GM19351 (cell line): ENCODE measurements around the gene FKBP11.
A peak's percentile ranks its signal among the peaks of the same experiment; 100 is the strongest.

ENCODE experiments used
- ATAC-seq: cut with Tn5 transposase; IDR thresholded peaks from one replicate; pipeline ENCODE4 v1.9.1; 2021; ENCODE audit warnings: mild to moderate bottlenecking, moderate library complexity; ENCODE audit not compliant: unreplicated experiment

The FKBP11 gene

DNA sequence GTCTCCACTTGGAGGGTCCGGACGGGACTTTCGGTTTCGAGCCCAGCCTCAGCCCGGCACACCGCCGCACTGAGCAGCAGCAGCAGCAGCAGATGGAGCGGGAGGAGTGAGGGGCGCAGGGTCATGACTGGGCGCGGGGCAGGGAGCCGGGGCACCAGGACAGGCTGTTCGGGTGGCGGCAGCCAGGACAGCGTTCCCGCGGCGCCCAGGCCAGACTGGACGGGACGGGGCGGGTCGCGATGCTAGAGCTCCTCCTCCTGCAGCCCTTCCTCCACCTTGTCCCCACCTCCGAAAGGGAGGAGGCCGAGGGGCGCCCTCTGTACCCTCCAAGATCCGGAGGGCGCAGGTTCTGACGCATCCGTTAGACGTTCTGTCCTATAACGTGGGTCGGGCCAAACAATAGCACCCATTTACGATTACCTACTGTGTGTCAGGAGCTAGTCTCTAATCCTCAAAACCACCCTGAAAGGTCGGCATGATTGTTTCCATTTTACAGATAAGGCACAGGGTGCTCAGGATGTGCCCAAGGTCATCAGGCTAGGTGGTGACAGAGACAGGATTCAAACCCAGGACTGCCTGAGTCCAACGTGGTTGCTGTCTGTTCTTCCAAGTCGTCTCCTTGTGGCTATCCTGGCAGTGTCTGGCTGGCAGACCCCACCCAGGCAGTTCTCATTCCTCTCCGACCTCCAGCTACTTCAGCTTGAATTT, at the start of gene FKBP11:
Gene FKBP11, minus strand, starts transcription at position 189 of the 708 bp plus-strand sequence. Its CDS starts 64 bp downstream, at position 125.
- ATAC-seq = peak; percentile 86

DNA sequence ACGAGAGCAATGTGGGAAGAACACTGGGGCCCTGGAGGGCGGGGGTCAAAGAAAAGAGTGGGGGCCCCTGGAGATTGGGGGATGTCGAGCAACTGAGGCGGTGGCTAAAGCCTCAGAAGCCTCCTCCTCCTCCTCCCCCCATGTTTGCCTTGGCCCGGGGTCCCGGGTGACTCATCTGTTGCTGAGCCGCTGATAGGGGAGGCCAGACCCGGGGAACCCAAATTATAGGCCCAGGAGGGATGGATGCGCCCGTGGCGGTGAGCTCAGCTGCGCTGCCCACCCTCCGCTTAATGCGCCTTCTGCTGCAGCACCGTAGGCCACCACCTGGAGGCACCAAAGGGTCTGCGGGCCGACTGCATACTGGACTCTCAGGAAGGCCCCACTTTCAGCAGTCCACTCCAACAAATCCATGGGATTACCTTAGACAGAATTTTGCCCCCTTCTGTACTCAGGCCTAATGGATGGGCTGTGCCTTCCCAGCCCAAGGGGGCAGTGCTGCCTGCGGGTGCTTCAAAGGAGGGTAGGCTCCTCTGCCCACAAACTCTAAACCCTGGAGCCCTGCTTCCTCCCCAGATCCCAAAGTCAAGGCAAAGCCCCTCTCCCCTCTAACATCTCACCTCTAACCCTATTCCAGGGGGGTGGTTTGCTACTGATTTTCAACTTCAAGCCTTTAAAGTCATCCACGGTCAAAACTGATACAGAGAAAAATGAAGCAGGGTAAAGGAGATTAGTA, 48.8 kb upstream of the FKBP11 start:
- ATAC-seq = no peak

DNA sequence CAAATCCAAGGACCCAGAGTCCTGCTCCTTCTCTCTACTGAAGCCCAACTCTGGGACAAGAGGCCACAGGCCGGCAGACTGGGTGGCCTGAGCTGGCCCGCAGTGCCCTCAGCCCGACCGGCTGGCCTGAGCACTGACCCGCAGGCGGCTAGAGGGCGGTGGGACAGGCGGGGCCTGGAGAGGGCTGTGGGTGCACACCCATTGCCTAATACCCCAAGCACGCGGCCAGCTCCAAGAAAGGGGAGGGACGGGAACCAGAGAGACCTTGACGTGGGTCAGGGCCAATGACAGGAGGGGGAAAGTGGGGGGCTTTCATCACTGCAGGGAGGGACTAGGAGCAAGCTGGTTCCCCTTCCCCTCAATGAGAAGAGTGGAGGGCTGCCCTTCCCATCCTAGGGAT, 48.2 kb upstream of the FKBP11 start:
- ATAC-seq = no peak

DNA sequence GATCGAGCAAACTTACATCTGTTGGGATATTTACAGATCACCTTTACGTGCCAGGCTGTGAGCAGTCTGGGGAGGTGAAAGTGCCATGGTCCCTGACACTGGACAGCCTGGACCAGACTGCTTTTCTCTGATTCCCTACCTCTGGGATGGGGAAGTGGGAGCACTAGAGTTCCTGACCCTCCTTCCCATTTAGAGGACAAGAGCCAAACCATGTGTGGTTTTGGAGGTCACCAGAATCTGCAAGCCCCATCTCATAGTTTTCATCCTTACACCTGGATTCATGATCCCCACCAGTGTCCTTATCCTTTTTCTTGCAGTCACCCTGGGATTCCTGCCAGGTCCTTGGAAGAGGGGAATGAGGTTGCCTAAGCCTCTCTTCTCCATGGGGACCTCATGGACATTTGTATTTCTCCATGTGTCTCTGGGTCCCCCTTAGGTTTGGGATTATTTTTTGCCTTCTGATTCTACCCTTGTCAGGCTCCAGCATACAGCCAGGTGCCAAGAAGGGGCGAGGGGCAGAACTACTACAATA, 47.7 kb upstream of the FKBP11 start:
- ATAC-seq = no peak

DNA sequence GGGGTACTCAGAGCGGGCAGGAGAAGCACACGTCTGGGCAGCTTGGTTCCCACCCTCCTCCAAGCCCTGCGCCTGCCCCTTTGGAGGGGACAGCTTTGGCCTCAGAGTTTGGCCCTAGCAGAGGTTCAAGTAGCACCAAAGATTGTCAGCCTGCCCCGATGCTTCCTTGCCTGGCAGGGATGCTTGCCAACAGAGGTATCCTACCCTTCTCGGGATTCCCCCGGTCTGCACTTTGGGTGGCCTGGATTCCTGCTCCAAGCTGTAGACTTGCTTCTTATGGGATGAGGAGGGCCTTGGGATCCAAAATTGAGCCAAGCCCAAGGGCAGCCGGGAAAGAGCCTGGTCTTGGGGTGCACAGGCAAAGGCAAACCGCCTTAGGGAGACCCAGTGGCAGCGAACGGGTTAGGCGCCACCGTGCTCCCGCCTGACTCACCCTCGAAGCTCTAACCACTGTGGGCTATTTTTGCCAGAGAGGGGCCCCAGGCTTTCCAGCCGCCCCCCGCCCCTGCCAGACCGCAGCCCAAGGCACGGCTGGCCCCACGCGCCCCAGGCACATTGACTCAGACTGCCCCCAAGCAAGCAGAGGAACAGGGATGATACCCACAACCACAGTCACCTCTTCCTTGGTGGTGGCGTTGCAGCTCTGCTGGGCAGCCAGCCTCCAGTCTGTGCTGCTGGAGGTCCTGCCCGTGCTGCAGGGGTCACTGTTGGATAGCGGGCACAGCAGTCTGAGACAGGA, 47.1 kb upstream of the FKBP11 start:
- ATAC-seq = no peak

DNA sequence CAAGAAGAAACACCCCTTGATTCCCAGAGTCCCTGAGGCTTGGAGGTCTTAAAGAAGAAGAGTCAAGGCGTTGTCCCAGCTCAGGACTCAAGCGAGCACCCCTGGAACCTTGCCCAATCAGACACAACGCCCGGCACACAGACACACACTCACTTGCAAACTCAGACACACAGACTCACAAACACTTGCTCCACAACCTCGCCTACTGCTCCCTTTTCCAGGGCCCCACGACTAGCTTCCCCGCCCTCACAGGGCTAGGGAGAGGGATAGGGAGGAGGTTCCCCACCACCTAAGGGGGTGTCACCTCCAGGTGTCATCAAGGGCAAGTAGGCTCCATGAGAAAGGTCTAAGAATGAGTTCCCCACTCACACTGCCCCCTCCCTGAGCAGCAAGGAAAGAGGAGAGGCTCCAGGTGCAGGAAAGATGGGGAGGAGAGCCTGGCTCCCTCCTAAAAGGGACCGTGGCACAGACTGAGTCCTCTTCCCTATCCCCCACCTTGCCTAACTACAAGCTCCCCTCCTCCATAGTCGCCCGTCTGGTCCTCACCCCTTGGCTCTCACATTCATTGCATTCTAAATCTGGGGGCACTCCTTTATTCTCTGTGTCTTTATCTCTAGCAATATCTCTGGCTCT, 45.5 kb upstream of the FKBP11 start:
- no peak for ATAC-seq

DNA sequence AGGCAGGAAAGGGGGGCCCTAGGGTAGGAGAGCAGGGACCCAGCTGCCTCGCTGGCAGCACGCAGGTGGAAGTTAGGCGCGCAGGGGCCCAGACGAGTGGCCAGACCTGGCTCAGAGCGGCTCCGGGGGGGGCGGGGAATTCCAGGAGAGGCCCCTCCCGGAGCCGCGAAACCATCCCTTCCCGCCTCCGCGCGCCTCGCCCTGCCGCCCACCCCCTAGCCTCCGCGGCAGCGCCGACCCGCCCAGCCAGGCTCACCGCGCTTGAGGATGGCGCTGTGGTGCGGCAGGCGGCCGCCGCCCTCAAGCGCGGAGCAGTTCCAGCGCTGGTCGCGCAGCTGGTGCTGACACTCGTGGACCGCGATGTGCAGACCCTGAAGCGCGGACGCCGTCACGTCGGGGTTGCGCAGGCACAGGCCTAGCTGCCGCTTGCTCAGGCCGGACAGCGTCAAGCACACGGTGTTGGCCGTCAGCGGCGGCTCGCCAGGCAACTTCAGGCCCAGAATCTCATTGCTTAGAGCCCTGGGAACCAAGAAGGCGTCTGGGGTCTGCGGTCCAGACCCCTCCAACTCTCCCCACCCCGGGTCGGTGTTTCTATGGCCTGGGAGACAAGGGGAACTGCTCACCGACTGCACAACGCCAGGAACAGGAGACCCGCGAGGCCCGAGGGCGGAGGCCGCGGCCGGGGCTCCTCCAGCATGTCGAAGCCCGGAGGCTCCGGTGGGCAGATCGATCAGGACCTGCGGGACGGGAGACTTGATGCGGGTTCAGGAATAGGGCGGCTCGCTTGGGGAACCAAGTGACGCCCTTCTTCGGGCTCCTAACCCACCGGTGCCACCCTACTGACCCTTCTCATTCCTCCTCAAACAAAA, 44.8 kb upstream of the FKBP11 start:
- ATAC-seq = no peak

DNA sequence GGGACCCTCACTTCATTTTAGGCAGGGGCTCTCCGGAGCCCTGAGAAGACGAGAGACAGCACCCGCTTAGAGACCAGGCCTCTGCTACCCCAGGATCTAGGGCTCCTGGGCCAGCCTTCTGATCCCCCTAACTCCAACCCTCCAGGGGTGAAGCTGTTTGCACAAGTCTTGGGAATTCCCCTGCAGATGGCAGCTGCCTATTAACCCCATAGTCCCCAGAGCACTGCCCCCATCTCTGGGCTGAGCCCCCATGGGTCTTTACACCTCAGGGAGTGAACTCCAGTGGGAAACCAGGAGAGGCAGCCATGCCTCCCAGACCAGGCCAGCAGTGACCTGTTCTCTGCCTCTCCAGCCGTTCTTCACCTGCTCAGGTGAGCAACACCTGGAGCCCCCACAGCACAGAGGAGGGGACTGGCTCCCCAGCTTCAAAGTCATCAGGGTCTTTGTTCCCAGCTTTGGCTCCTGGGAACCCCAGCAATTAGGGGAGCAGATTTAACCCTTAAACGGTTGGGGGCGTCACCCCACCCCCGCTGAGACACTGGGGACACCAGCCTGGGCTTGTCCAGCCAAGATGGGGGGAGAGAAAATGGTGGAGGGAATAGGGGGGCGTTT, 44.0 kb upstream of the FKBP11 start:
- ATAC-seq = no peak

DNA sequence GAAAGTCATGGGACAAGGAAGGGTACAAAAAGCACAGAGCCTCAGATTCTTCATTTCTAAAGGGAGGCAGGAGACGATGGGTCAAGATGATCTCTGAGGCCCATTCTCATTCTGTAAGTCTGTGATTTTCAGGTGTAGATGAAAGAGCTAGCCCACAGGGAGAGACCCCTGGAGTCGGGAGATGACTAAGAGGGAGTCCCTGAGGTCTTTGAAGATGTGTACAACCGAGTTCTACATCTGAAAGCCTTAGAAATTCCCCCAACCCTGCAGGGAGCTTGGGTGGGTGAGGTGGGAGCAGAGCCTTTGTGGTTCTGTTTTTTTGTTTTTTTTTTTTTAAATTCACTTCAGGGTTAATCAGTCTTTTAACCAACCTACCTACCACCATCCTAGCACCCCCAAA, 43.2 kb upstream of the FKBP11 start:
- ATAC-seq = no peak

DNA sequence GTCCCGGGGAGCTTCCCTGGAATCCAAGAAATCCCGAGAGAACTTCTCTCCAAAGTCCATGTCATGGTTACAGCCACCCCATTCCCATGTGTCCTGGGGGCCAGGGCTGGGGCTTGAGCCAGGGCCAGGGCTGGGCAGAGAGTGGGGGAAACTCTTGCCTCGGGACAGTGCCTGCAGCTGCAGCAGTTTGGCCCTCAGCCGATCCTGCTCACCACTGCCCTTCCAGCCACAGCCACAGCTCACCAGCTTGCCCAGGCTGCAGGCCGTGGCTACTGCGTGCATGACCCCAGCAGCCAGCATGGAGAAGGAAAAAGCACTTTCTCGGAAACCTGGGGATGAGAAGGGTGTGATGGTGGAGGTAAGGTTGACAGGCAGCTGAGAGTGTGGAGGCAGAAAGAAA, 42.7 kb upstream of the FKBP11 start:
- no peak for ATAC-seq

DNA sequence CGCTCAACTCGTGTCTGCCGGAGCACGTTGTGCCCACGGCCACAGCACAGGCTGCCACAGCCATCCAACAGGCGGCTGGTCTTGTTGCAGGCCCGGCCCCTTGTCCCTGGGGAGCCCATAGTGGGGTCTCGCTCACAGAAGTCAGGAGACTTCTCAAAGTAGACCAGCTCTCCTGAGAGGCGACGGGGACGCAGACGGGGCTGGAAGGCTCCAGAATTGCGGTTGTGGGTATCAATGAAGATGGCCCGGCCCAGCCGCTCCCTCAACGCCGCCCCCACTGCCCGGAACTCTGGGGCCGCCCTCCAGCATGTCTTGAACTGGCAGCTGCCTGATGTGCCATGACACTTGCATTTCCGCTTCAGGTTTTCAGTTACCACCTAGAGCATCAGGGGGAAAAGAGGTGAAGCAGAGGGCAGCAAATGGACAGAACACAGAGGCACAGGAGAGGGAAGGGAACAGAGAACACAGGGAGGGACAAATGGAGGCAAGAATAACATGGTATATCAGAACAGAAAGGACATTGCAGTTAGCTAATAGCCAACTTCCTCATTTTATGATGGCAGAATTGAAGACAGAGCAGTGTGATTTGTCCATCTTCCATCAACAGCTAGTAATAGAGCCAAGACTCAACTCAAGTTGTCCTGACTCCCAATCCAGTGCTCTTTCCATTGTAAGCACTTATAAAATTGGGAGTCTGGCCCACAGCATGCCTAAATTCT, 41.0 kb upstream of the FKBP11 start:
- no peak for ATAC-seq

DNA sequence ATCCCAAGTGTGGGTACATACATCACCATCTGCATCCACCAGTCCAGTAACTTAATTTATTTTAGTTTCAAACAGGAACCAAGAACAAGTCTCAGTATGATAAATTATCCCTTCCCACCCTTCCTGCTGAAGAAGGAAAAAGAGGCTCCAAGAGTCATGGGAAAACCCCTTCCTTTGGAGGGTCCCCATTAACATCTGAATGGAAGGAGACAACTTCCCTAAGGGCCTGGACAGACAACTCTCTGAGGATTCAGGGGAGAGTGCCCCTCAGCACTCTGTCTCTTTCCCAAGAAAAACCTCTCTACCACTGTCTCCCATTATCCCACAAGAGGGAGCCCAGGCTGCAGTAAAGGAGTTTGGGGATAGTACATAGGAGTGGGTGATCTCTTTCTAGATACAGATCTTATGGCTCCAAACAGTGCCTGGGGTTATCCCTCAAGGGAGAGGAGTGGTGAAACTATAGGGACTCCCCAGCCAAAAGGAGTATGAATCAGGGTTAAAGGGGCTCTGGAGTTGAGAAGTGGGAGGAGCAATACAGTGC, 40.1 kb upstream of the FKBP11 start:
- no peak for ATAC-seq

DNA sequence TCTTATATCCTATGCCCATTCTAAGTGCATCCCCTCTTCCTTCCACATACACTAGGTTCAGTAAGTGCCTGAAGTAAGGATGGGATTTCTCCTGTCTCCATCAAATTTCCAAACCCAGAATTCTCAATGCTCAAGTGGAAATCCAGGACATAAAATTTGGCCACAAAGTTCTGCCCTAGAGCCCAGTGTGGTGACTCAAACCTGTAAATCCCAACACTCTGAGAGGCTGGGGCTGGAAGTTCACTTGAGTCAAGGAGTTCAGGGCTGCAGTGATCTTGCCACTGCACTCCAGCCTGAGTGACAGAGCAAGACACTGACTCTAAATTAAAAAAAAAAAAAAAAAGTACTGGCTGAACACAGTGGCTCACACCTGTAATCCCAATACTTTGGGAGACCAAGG, 36.5 kb upstream of the FKBP11 start:
- ATAC-seq = no peak

DNA sequence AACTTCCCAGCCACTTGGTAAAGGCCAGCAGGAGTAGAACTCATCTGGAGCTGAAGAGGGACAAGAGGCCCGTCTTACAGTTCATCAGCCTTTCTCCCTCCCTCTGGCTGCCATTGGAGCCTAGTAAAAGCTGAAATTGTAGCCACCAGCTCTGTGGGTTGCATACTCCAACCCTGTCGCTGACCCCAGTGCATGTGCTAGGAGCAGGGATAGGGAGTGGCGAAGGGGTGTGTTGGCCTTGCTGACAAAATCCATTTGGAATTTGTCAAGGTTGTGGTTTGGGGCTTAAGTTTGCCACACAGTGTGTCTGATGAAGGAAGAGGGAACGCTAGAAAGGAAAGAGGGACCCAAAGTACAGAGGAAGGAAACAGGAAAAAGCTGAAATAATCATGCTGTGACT, 36.0 kb upstream of the FKBP11 start:
- no peak for ATAC-seq

DNA sequence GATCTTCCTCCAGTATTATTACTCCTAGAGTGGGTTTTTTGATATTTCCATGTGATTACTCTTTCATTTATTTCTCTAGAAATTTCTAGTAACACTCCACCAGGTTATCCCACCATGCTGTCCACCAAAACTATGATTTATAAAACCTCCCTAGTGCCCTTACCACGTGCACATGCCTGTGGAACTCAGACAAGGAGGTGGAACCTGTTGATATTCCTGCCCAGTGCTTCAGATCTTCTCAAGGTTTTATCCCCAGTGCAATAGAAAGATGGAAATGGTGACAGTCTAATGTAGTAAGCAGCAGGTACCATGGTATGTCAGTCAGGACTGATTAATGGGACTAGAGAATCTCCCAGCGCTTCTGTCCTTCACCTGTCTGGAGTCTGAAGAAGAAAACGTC, 35.5 kb upstream of the FKBP11 start:
- ATAC-seq = no peak

DNA sequence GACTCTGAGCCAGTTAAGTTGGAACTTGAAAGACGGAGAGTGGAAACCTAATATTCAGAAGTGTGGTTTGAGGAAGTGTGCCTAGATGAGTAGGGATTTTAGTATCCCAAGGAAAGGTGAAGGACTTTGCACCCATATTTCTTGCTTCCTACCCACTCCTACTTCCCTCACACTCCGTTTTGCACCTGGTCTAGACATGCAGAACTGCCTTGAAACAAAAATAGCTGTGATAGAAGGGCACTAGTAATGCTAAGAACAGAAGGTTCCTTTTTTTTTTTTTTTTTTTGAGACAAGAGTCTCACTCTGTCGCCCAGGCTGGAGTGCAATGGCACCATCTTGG, 32.7 kb upstream of the FKBP11 start:
- ATAC-seq = no peak

DNA sequence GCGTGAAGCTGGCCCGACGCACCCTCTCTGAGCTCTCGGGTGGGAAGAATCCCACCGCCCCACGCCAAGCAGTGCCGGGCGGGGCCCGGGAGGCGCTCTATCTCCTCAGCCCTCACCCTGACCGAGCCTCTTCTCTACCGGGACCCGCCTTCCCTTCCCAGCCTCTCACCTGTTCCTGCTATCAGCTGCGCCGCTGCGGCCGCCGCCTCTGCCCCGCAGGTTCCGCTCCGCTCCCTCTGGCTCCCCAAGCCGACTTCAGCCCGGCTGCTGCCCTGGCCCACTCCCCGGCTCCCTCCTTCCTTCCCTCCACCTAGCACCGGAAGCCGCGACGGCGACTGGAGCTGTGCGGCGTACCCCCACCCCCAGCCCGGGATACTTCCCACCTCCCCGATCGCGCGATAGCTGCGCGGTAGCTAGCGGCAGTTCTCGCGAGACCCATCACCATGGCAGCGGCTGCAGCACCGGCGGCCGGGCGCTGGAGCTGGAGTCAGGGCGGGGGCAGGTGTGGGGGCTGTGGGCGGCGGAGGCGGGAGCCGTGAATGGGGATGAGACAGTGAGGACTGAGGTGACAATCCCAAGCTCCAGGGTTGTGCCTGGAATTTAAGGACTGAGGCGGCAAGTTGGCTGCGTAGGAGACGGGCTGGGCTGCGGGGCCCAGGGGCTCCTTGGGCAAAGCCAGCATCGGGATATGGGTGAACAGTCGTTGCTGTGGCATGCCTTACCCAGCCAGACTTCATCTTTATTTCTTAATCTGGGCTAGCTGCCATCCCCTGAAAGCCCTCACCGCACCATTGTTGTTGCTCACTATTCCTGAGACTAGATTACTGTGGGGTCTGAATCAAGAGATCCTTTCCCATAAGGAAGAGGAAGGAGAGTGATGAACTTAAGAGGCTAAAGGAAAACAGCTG, 32.1 kb upstream of the FKBP11 start, which contains the start of gene ARF3:
Gene ARF3, minus strand, starts transcription at position 347 of the 908 bp plus-strand sequence. CDS start 16,392 bp downstream, outside the sequence.
- peak; percentile 91 for ATAC-seq
